ENCODE results near the gene PACS1.
"Not testable (repeated sequence)": the region's sequence is repeated elsewhere in the genome, so short reads cannot be mapped to it uniquely, and the experiment has no call there.

PACS1 gene

DNA sequence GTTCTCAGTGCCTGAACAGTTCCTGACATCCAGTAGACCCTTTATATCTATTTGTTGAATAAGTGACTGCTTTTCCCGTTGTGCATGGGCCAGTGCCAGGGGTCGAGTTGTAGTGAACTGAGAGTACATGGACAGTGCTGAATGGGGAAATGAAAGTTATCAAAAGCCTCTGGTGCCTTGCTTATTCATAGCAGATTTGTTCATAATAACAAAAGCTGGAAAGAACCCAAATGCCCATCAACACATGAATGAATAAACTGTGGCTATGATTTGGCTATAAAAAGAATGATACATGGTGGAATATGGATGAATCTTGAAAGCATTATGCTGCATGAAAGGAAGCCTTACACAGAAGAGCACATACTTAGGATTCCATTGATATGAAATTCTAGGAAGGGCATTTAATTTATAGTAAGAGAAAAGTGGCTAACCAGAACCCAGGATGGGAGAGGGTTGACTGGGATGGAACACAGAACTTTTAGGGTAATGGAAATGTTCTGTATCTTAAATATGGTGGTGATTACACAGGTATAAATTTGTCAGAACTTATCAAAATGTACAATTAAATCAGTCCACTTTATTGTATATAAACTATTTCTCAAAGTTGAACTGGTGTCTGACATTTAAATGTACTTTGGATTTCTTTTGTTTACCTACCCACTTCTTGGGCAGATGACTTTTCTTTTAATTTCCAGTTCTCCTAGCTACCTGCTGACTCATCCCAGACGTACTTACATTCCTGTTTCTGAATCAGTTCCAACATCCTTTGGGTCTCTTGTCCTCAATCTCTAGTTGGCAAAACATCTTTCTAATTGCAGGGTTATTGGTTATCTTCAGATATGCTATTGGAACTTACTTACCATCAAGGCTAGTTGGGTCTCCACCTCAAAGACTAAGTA, 42.8 kb downstream of the PACS1 start:
- DNase-seq, result no peak

DNA sequence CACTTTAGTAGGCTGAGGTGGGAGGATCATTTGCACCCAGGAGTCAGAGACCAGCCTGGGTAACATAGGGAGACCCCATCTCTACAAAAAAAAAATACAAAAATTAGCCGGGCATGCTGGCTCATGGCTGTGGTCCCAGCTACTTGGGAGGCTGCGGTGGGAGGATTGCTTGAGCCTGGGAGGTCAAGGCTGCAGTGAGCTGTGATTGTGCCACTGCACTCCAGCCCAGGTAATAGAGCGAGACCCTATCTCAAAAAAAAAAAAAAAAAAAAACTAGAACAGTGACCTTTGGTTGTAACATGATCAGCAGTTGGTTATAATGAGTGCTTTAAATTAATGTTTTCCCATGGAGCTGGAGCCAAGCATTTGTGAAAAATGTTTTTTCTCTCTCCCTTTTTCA, 44.9 kb downstream of the PACS1 start:
- DNase-seq, result not testable (repeated sequence)

DNA sequence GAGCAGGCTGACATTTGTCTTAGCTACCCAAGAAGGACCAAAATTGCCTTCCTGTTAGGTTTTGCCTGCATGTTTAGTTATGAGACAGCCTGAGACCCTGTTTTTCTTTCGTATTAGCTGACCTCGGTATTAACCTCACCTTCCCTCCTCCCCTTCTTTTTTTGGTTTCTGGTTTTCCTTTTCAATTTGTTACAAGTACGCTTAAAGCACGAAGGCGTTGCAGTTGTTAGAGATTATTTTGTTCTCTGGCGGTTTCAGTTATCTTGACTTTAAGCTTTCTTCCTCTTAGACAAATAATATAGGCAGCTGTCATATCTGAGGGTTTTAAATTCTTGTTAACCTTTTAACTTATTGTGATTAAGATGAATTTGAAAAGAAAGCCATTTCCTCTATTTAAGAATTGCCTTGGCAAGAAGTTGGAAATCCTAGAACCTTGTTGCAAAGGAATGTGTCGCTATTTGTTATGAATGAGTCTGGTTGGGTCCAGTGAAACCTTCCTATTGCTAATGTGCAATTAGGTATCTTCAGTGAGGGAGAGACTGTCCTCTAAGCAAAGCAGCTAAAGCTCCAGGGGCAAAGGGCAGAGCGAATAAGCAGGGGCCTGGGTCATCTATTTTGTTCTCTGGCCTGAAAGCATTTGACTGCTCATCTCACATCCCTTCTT, 45.7 kb downstream of the PACS1 start:
- no peak for DNase-seq

DNA sequence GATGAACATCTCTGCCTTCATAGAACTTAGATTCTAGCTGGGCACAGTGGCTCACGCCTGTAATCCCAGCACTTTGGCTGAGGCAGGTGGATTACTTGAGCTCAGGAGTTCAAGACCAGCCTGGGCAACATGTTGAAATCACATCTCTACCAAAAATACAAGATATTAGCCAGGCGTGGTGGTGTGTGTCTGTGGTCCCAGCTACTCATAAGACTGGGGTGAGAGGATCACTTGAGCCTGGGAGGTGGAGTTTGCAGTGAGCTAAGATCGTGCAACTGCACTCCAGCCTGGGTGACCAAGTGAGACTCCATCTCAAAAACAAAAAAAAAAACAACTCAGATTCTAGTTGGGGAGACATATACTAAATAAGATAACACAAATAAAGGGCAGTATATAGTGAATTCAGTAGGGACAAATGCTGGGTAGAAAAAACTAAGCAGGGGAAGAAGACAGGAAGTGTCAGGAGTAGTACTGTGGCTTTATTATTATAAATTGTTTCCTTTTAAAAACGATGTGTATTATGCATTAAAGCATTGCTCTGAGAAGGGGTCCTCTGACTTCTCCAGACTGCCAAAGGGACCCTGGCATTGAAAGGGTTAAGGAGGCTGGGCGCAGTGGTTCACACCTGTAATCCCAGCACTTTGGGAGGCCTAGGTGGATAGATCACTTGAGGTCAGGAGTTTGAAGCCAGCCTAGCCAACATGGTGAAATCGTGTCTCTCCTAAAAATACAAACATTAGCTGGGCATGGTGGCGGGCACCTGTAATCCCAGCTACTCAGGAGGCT, 46.7 kb downstream of the PACS1 start:
- DNase-seq, result no peak

DNA sequence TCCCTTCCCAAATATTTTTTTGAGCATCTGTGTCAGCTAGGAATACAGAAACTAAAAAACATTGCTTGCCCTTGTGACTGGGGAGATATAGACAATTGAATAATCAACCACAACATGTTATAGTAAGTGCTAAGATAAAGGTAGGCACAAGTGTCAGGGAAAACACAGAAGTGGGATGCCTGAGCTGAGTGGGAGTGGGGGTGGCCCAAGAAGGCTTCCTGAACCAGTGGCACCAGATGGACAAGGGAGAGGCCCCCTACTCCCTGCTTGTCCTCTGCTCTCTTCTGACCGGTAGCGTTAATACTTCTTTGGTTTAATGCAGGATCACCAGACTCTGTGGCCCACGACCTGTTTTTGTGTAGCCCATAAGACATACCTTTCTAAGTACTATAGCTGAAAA, 48.8 kb downstream of the PACS1 start:
- no peak for DNase-seq

DNA sequence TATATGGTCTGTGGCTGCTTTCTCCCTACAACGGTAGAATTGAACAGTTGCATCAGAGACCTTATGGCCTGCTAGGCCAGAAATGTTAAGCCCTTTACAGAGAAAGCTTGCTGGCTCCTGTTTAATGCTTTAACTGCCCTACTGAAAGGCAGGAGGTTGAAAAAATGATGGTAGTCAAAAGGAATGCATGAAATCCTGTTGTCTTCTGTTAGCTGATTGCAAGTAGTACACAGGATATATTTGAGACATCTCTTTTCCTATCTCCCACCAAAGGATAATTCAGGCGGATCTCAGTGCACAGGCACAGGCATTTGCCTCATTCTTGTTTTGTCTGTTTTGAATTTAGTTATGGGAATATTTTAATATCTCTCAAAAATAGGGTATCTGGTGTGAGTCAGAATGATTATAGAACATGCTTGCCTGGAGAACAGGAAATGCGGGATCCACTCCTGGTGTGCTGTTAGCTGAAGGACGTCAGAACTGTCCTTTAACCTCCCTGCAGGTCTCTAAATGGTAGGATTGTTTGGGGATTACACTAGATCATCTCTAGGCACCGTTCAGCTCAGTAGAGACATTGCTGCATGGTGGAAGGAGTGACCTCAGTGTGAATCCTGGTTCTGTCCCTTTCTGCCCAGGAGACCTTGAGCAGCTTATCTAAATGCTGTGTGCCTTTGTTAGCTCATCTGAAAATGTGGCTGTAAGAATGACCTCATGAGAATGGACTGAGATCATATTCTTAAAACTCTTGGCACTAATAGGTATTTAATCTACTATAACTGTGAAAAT, 49.5 kb downstream of the PACS1 start:
- DNase-seq, result no peak

DNA sequence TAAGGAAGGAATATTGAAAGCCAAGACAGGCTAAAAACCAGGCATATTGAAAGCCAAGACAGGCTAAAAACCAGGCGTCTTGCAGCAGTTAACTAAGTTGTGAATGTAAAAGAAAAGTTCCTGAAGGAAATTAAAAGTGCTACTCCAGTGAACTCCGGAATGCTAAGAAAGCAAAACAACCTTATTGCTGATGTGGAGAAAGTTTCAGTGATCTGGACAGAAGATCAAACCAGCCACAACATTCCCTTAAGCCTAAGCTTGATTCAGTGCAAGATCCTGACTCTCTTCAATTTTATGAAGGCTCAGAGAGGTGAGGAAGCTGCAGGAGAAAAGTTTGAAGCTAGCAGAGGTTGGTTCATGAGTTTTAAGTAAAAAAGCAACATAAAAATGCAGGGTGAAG, 51.4 kb downstream of the PACS1 start:
- no peak for DNase-seq

DNA sequence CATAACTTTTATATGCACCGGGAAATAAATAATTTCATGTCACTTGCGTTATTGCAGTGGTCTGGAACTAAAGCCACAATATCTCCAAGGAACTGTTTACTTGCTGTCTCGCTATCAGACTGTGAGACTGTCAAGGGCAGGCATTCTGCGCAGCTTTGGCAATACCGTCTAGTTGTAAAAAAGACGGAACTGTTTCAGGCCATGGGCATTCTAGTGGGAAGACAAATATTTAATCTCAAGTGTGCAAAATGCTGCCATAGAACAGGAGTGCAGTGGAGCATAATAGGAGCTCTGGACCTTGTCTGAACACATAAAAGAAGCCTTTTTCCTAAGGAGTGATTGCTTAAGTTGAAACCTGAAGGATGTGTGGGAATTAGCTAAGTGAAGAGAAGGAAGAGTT, 53.8 kb downstream of the PACS1 start:
- no peak for DNase-seq

DNA sequence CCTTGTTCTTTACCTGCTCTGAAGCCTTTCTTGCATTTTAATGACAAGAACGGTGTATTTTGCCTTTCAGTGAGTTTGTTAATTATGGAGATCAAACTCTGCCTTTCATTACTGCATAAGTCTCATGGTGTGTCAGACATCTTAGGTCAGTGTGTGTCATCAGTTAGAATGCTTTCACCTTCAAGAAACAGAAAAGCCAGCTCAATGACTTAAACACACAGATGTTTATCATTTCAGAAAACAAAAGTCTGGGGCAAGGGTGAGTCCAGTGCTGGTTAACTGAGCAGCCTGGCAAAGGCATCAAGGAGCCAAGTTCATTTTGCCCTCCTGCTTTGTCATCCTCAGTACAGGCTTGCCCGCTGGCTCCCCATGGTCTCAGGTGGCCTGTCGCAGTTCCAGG, 54.5 kb downstream of the PACS1 start:
- no peak for DNase-seq

DNA sequence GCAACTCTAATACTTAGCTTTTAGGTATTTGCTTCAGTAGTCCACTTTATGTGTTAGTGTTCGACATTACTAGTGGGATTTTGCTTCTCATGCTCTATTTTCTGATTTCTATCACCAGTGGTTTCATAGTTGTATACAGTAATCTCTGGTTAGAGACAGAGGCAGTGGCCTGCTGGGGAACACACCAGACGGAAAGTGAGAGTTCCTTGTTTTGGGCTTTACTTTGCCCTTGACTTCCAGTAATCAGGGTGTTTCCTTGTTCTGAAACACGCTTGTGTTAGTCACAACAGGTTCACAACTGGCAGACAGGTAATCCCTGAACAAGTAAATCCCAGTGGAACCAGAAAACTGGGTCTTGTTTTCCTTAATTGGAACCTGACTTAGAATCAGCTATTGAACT, 56.0 kb downstream of the PACS1 start:
- no peak for DNase-seq

DNA sequence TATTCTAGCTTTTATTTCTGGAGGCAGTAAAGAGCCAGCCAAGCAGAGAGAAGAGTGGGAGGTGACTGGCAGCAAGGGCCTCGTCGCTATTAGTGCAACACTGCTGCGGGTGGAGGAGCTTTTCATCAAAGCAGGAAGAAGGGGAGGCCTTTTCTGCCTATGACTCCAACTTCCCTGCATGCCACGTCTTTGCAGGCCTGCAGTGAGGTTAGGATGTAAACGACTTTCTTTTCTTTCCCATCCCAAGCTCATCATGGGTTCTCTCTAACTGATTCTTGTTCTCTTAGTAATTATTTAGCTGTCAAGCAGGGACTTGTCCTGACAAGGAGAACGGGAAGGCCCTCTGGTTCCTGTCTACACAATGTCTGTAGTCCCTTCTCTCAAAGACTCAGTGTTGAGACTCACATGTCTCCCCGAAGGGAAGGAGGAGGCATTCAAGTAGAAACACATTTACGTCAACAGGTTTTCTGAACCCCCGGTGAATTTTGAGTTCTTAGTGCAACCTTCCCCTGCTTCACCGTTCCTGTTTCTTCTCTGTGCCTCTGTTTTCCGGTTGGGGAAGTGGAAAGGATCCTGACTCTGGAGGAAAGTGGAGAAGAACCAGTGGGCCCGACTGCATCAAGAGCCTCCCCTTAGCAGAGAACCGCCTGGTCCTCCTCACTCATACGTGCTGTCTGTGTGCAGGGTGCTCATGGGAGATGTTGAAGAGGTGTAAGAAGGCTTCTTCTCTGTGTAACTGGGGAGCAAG, 56.9 kb downstream of the PACS1 start:
- peak; percentile 17 for DNase-seq

DNA sequence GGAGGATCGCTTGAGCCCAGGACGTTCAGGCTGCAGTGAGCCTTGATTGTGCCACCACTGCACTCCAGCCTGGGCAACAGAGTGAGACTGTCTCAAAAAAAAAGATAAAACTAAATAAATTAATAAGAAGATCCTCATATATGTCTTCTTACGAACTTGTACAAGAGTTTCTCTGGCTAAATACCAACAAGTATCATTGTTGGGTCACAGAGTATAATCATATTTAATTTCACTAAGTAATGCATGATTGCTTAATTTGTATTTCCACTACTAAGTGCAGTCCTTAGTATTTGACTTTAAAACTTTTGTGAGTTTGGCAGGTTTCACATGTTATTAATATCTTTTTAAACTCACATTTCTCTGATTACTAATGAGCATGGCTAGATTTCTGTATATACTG, 60.9 kb downstream of the PACS1 start:
- DNase-seq, result no peak

DNA sequence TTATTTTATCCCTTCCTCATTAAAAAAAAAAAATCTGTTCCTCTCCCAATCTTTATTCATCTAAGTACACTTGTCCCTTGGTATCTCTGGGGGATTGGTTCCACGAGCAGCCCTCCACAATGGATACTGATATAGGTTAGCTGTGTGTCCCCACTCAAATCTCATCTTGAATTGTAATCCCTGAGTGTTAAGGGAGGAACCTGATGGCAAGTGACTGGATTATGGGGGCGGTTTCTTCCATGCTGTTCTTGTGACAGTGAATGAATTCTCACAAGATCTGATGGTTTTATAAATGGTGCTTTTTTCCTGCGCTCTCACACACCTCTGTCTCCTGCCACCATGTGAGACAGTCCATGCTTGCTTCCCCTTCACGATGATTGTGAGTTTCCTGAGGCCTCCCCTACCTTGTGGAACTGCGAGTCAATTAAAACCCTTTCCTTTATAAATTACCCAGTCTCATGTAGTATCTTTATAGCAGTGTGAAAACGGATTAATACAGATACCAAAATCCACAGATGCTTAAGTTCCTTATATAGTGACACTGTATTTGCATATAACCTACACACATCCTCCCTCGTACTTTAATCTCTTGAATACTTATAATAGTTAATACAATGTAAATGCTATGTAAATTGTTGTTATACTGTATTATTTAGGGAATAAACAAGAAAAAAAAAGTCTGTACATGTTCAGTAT, 62.0 kb downstream of the PACS1 start:
- DNase-seq, result no peak

DNA sequence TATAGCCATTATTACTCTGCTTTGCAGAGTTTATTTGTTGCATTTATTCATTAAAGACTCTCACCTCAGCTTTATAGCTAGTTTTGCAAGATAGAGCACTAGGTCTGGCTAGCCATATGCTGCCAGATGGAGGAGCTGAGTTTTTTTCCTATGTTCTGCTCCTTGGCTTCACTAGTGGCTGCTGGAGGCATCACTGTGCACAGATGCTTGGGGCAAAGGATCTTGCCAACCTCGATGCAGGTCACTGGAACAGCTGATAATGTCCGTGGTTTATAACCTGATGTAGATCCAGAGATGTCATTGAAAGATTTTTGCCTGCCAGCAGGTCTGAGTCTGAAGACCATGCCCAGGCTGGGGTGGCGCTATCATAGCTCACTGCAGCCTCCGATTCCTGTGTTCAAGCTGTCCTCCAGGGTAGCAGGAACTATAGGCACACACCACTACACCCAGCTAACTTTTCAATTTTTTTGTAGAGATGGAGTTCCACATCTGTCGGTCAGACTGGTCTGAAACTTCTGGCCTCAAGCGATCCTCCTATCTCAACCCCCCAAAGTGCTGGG, 63.2 kb downstream of the PACS1 start:
- DNase-seq, result peak; percentile 70

DNA sequence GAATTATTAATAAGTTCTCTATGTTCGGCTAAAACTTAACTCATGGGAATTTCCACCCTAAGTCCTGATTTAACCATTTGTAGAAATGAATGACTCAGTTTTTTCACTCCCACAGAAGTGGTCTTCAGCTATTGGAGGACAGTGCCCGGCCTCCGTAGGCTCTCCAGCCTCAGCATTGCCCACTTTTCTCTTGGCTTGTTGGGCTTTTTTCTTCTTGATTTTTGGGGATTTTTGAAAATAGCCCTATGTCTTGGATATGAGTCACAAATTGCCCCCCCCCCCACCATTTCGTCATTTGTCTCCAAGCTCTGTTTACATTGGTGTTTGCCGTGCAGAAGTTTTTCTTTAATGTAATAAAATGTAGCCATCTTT, 66.7 kb downstream of the PACS1 start:
- DNase-seq, result no peak

DNA sequence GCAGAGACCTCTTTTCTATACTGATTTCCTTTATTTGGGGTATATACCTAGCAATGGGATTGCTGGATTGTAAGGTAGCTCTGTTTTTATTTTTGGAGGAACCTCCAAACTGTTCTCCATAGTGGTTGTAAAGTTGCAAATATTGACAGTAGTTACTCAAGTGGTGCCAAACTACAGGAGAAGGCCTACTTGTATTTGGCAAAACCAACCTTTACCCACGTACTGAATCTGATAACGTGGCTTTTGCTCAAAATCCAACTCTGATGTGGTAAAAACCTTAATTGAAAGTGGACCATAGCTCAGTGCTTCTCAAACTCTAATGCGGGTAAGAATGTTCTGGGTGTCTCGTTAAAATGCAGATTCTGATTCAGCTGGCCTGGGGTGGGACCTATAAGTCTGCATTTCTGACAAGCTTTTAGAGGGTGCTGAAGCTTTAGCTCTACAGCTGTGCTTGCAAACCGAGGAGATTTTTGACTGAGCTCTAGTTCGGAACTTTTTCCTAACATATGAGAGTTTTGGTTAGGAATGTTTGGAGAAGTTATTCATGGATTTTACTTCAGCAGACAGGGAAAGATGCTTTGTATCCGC, 69.8 kb downstream of the PACS1 start:
- no peak for DNase-seq

DNA sequence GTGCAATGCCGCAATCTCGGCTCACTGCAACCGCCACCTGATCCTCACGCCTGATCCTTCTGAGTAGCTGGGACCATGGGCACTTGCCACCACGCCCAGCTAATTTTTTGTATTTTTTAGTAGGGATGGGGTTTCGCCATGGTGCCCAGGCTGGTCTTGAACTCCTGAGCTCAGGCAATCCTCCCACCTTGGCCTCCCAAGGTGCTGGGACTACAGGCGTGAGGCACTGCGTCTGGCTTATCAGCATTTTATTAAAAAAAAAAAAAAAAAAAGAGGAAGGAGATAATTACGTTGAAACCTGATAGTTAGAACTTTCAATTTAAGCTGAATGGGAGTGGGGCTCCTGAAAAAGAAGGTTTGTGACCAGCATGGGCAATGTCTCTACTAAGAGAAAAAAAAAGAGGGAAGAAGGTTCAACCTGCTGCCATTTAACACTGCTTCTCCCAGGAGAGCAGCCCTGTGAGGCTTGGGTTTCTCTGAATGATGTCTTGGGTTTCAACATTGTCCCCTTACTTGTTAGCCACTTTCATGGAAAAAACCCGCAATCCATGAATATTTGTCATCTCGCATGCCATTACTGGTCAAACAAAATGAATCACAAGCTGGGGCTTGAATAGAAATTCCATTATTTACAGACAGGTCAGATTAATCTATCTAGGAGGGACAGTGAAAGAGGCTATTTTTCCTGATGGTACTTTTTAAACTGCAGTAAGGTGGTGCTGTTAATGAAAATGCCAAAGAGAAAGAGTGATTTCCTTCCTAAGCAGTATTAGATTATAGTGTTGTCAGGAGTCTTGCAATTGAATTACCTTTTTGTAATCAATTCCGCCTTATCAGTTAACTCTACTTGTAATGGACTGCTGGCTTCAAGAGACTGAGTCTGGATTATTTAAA, 72.5 kb downstream of the PACS1 start:
- DNase-seq, result no peak

DNA sequence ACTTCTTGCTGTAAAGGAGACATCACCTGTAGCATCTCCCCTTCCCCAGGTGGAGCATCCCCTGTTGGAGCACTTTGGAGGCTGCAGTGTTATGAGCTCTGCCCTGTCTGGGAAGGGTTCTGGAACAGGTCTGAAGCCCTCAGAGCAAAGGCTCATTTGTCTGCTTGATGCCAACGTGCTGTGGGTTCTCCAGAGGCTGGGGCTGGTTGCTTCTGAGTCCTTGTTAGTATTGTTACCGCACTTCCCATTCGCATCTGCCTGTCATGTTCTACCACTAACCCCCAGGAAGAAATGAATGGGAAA, 73.1 kb downstream of the PACS1 start:
- no peak for DNase-seq

DNA sequence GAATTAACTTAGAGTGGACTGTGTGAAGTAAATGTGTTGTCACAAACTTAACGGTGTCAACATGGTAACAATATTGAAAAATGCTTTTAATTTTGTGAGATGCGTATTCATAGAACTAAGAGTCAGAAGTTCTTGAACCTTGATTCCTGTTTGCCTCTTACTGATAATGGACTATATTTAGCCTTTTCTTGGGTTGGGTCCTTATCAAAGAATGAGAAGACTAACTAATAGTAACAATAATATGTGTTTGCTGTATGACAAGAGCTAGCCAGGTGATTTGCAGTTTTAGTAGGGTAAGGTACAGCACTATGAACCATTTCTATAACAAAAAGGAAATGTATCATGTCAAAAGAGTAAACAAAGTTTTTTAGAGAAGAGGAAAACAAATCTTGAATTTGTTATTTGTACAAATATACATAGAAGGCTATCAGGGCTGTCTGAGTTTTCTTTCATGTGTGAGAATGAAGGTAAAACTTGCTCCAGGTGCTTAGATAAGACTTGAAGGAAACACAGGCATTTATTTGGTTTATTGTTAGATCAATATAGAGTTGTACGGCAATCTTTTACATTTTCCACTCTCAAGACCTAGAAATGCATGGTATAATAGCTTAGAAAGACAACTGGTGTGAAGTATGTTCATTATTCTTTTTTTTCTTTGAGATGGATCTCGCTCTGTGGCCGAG, 74.1 kb downstream of the PACS1 start:
- no peak for DNase-seq

Measured in NCI-H1694 treated with DMSO at 0.1 percent for 48 hours (cell line).